Midbrain (tissue), 1 donor: ENCODE results near the gene UVRAG.
"Not testable (repeated sequence)": the region's sequence is repeated elsewhere in the genome, so short reads cannot be mapped to it uniquely, and the experiment has no call there.

Experiments used
- DNase-seq: peaks from one replicate; lab custom pipeline; 2025; lab: John Stamatoyannopoulos, UW

Gene UVRAG

GRCh38 chr11:75878933-75879332 lies 63.9 kb downstream of the UVRAG start:
- peak; percentile 43 for DNase-seq

DNA sequence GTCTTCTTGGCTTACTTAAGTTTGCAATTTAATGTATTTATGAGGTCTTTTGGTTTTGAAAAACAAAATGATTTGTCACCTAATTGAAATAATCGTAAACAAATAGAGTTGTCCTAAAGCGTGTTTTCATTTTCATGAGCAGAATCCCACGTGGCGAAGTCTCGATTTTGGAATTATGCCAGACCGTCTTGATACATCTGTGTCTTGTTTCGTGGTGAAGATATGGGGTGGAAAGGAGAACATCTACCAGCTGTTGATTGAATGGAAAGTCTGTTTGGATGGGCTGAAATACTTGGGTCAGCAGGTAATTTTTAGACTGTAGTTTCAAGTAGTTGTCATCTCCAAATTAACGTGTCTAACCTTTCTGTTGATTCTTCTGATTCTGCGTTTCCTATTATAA lies 64.7 kb downstream of the UVRAG start:
- DNase-seq, result no peak

DNA sequence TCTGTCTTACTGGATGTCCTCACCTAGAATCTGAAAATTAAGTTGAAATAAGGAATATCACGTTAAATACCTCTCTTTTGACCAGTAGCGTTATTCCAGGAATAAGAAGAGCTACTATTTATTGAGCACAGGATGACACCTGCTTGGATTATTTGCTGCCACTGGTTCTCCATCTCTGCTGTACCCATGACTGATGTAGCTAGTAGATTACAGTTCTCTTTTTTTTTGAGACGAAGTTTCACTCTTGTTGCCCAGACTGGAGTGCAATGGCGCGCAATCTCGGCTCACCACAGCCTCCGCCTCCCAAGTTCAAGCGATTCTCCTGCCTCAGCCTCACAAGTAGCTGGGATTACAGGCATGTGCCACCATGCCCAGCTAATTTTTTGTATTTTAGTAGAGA lies 65.3 kb downstream of the UVRAG start:
- DNase-seq, result not testable (repeated sequence)

DNA sequence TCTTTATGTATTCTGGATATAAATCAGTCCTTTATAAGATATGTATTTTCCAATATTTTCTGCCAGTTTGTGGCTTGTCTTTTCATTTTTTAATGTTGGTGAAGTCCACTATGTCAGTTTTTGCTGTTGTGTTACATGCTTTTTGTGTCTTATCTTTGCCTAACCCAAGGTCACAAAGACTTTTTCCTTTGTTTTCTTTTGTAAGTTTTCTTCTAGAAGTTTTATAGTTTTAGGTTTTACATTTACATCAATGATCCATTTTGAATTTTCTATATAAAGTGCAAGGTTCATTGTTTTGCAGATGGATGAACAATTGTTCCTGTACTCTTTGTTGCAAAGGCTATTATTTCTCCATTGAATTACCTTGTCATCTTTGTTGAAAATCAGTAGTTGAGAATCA lies 69.3 kb downstream of the UVRAG start:
- no peak for DNase-seq

DNA sequence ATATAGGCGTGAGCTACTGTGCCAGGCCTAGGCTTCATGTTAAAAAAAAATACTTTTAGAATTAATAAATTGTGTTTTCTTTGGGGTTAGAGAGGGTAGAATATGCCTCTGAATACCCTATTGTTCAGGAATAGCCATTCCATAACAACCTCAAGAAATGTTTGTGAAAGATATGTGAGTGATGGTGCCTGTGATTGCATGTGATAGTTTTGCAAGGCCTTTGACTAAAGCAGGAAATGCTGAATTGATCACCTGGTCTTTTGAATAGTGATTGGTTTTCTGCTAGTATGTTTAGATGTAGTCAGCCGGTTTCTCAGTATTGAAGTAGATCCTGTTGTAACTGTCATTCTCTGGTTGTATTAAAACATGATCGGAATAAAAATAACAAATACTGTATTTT lies 73.4 kb downstream of the UVRAG start:
- DNase-seq, result no peak

GRCh38 chr11:75891947-75892739 lies 77.1 kb downstream of the UVRAG start:
- DNase-seq, result peak; percentile 11

GRCh38 chr11:75893251-75893650 lies 78.2 kb downstream of the UVRAG start:
- no peak for DNase-seq

DNA sequence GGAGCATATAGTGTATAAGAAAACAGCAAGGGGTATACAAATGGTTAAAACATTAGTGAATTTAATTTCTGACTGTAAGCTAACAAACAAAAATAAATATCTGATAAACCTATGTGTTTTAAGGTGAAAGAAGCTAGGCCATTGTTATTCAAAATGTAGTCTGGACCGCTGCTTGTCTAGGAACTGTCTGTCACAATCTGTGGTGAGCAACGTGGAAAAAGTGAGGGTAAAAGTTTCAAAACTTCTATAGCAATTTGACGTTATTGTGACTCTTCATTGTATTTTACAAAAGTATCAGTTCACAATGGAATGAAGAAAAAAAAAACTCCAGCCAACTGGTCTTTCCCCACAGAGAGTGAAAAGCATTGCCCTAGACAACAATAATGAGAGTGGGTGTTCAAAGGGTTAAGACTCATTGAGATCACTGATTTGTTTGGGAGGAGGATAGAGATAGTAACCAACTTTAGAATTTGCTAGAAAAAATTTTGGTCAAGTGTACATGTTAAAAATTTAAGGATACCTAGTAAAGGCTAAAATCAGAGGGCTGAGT lies 79.1 kb downstream of the UVRAG start:
- DNase-seq, result no peak

GRCh38 chr11:75896843-75897419 lies 81.9 kb downstream of the UVRAG start:
- DNase-seq, result peak; percentile 70

DNA sequence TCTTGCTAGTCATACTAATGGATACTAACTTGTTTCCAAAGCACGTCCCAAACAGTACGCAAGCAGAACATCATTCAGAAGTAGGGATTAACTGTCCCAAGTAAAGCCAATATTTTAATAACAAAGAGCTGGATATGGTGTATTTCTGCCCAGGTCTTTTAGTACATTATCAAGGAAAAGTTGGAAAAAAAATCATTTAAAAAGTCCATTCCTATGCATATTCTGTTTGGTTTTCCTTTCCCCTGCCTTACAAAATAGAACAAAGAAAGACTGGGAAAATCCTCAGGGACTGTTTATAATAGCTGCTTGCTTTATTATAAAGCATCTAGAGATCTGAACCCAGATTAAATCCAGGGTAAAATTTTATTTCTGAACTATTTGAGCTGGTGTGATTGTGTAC lies 83.9 kb downstream of the UVRAG start:
- no peak for DNase-seq

- DNase-seq, result no peak
Observed at GRCh38 chr11:75899806-75900205, 84.8 kb downstream of the UVRAG start.

DNA sequence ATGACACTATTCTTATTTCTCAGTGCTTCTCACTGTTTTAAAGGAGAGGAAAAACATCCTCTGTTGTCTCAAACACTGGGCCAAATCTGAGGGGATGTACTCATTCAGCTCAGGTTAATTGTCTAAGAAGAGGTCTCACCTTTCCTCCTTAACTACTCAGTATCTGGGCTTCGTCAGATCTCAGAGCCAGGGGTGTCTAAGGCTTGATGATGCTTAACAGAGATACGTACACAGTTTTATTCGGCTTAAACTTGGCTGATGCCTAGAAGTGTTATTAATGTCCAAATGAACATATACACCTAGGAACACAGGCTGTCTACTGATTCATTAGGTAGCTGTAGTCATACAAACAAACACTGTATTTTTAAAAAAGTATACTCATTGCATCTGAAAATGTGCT lies 85.8 kb downstream of the UVRAG start:
- no peak for DNase-seq

DNA sequence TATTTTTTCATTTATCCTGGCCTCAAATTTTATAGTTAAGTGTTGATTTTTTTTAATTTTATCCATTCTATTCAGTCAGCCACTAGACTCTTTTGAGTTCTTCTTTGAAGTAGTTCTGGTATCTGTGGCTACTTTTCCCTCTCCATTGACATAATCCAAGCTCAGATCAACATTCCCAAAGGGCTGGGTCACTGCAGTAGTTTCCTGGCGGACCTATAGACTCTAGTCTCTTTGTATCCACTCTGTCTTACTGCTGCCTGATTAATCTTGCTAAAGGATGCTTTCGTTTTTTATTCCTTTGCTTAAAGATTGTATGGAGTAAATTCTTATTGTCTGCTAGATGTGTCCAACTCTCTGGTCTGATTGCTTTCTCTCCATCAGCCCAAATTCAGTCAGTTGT lies 87.6 kb downstream of the UVRAG start:
- DNase-seq, result no peak

DNA sequence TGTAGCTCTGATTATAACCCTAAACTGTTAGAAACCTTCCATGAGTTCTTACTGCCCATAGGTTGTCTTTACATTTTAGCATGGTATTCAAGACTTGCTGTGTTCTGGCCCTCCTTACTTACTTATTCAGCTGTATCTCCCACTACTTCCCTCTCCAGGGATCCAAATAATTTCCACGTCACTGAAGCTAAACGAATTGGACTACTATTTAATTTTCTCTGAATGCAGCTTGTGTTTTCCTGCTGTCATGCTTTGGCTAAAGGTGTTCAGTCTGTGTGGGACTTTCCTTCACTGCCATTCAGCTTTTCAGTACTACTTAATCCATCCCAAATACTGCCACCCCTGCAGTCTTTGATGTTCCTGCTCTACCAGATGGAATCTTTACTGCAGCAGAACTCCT lies 88.3 kb downstream of the UVRAG start:
- no peak for DNase-seq

DNA sequence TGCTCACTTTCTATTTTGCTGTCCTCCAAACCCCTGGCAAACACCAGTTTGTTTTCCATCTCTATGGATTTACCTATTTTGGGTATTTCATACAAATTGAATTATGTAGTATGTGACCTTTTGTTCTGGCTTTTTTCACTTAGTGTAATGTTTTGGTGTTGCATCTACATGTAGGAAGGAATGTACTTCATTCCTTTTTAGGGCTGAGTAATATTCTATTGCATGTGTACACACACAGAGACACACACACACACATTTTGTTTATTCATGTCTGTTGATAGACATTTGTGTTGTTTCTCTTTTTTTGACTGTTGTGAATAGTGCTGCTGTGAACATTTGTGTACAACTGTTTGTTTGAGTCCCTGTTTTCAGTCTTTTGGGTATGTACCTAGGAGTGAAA lies 90.4 kb downstream of the UVRAG start:
- DNase-seq, result no peak

- no peak for DNase-seq
Observed at GRCh38 chr11:75907906-75908527, 93.0 kb downstream of the UVRAG start.

DNA sequence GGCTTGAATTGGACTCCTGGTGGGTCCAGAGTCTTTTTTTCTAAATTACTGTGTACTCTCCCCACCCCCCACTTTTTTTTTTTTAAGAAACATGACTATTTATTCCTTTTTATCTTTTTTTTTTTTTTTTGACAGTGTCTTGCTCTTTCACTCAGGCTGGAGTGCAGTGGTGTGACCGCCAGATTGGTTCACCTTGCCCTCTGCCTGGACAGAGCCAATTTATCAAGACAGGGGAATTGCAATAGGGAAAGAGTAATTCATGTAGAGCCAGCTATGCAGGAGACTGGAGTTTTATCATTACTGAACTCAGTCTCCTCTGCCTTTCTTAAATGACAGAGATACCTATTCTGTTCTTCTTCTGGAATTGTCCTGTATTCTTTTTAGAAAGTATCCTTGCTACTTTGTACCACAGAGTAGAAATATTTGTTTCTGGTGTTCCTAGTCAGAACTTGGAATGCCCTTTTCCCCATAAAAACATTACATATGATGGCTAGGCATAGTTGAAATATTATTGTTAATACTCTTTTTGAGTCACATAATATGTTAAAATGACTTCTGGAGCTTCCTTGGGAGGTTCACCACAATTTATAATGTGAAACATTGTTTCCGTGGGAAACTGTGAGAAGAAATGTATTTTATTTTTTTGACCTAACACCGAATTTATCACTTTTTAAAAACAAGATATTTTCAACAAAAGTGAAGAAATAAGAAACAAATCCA lies 95.6 kb downstream of the UVRAG start:
- no peak for DNase-seq

DNA sequence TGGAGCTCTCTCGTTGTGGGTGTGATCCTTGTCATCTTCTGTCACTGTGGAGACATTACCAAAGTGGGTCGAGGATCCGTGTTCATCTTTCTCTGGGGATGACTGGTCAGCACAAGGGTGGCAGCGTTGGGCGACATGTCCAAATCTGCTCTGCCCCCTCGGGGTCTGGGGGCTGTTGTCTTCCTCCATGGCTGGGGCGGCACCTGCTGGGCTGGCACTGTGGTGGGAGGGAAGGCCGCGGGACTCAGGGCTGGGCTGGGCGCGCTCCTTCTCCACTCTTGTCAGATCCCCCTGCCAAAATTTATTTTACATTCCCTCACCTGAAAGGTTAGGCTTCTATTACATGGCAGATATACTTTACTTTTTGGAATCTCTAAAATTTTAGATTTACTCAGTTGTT lies 96.4 kb downstream of the UVRAG start:
- no peak for DNase-seq

GRCh38 chr11:75913984-75914383 lies 99.0 kb downstream of the UVRAG start:
- DNase-seq, result no peak

DNA sequence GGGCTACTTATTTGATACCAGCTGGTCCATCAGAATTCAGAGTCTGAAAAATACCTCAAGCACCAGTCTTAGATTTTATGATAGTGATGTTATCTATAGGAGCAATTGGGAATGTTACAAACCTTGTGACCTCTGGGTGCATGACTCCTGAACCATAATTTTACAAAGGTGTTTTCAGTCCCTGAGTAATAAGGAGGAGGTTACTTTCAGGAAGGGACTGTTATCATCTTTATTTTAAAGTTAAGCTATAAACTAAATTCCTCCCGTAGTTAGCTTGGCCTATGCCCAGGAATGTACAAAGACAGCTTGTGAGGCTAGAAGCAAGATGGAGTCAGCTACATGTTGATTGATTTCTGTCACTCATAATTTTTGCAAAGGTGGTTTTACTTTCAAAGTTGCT lies 101.9 kb downstream of the UVRAG start:
- DNase-seq, result no peak

GRCh38 chr11:75918331-75918730 lies 103.3 kb downstream of the UVRAG start:
- no peak for DNase-seq

GRCh38 chr11:75919525-75919924 lies 104.5 kb downstream of the UVRAG start:
- no peak for DNase-seq

- DNase-seq, result no peak
Observed at GRCh38 chr11:75920848-75921247, 105.8 kb downstream of the UVRAG start.
